HEK293 (cell line): ENCODE measurements around the gene DTL.

Experiments
- CTCF ChIA-PET: fragments of 350-600 bp; formaldehyde crosslinking; extraction: SDS; loops from one replicate; lab custom pipeline; 2021; ENCODE audit warnings: antibody characterized with exemption; lab: Yijun Ruan, JAX
- POLR2A ChIA-PET: fragments of 300-600 bp; formaldehyde crosslinking; extraction: SDS; loops from one replicate; lab custom pipeline; 2020; ENCODE audit warnings: antibody characterized with exemption, inconsistent platforms; lab: Yijun Ruan, JAX
- H3K27ac ChIP-seq: fragments of 200-500 bp; sonication (Bioruptor generic); 2 replicates; pipeline ENCODE4 v1.5.1; 2014; ENCODE audit warnings: low read depth, low read length, control low read depth, inconsistent platforms; ENCODE audit errors: extremely low read depth
- H3K36me3 ChIP-seq, 2 experiments: fragments of 200-500 bp in 1 of 2; sonication (Bioruptor generic) in 1 of 2; 1 replicate in 1 of 2; 2 replicates in 1 of 2; pipeline ENCODE4 v1.5.1; 2014 to 2017; ENCODE audit warnings: inconsistent platforms in 2 of 2, low read length in 2 of 2; ENCODE audit not compliant: control insufficient read depth in 2 of 2, insufficient read depth in 1 of 2
- H3K4me1 ChIP-seq: fragments of 200-500 bp; sonication (Bioruptor generic); 2 replicates; pipeline ENCODE4 v1.5.1; 2014; ENCODE audit warnings: mild to moderate bottlenecking, low read length, inconsistent platforms; ENCODE audit not compliant: control insufficient read depth, insufficient read depth
- H3K4me3 ChIP-seq: 2 replicates; pipeline ENCODE4 v1.5.1; 2011; ENCODE audit warnings: low read depth, mild to moderate bottlenecking, control low read depth, low read length, moderate library complexity
- H3K9me3 ChIP-seq: fragments of 200-500 bp; sonication (Bioruptor generic); 2 replicates; pipeline ENCODE4 v1.5.1; 2014; ENCODE audit warnings: low read depth, low read length, inconsistent platforms; ENCODE audit not compliant: control insufficient read depth, insufficient read depth
- KLF16 ChIP-seq: fragments of 450-650 bp; formaldehyde crosslinking; IDR thresholded peaks from 2 replicates; pipeline ENCODE4 v1.5.1; 2017; ENCODE audit warnings: missing biosample characterization, missing genetic modification characterization
- MZF1 ChIP-seq: fragments of 450-650 bp; formaldehyde crosslinking; IDR thresholded peaks from 2 replicates; pipeline ENCODE4 v1.5.1; 2017; ENCODE audit warnings: missing biosample characterization, missing genetic modification characterization, borderline replicate concordance
- OVOL3 ChIP-seq: fragments of 450-650 bp; formaldehyde crosslinking; IDR thresholded peaks from 2 replicates; pipeline ENCODE4 v1.5.1; 2016; ENCODE audit warnings: missing biosample characterization, missing genetic modification characterization
- SP7 ChIP-seq: fragments of 450-650 bp; formaldehyde crosslinking; IDR thresholded peaks from 2 replicates; pipeline ENCODE4 v1.5.1; 2016; ENCODE audit warnings: missing biosample characterization, missing genetic modification characterization
- ZBTB1 ChIP-seq: fragments of 450-650 bp; formaldehyde crosslinking; IDR thresholded peaks from 2 replicates; pipeline ENCODE4 v1.5.1; 2016; ENCODE audit warnings: missing biosample characterization, missing genetic modification characterization
- ZBTB8A ChIP-seq: fragments of 450-650 bp; formaldehyde crosslinking; IDR thresholded peaks from 2 replicates; pipeline ENCODE4 v1.5.1; 2016; ENCODE audit warnings: missing biosample characterization, missing genetic modification characterization
- ZNF114 ChIP-seq: fragments of 450-650 bp; formaldehyde crosslinking; IDR thresholded peaks from 2 replicates; pipeline ENCODE4 v1.5.0; 2017; ENCODE audit warnings: missing biosample characterization, missing genetic modification characterization
- ZNF121 ChIP-seq: fragments of 450-650 bp; formaldehyde crosslinking; IDR thresholded peaks from 2 replicates; pipeline ENCODE4 v1.5.1; 2016; ENCODE audit warnings: missing biosample characterization, missing genetic modification characterization
- ZNF140 ChIP-seq: fragments of 450-650 bp; formaldehyde crosslinking; IDR thresholded peaks from 2 replicates; pipeline ENCODE4 v1.5.1; 2016; ENCODE audit warnings: missing biosample characterization, missing genetic modification characterization
- ZNF169 ChIP-seq: fragments of 450-650 bp; formaldehyde crosslinking; IDR thresholded peaks from 2 replicates; pipeline ENCODE4 v1.5.1; 2016; ENCODE audit warnings: missing biosample characterization, missing genetic modification characterization
- ZNF2 ChIP-seq: fragments of 450-650 bp; formaldehyde crosslinking; IDR thresholded peaks from 2 replicates; pipeline ENCODE4 v1.5.1; 2016; ENCODE audit warnings: missing biosample characterization, missing genetic modification characterization
- ZNF24 ChIP-seq: fragments of 450-650 bp; formaldehyde crosslinking; IDR thresholded peaks from 2 replicates; pipeline ENCODE4 v1.5.1; 2016; ENCODE audit warnings: missing biosample characterization, missing genetic modification characterization
- ZNF350 ChIP-seq: fragments of 450-650 bp; formaldehyde crosslinking; IDR thresholded peaks from 2 replicates; pipeline ENCODE4 v1.5.0; 2017; ENCODE audit warnings: missing biosample characterization, mild to moderate bottlenecking, missing genetic modification characterization
- ZNF354C ChIP-seq: fragments of 450-650 bp; formaldehyde crosslinking; IDR thresholded peaks from 2 replicates; pipeline ENCODE4 v1.5.1; 2016; ENCODE audit warnings: missing biosample characterization, missing genetic modification characterization, low read depth, borderline replicate concordance
- ZNF544 ChIP-seq: fragments of 450-650 bp; formaldehyde crosslinking; IDR thresholded peaks from 2 replicates; pipeline ENCODE4 v1.5.0; 2017; ENCODE audit warnings: missing biosample characterization, missing genetic modification characterization
- ZNF670 ChIP-seq: fragments of 450-650 bp; formaldehyde crosslinking; IDR thresholded peaks from 2 replicates; pipeline ENCODE4 v1.5.1; 2016; ENCODE audit warnings: missing biosample characterization, missing genetic modification characterization, low read depth
- ZNF677 ChIP-seq: fragments of 450-650 bp; IDR thresholded peaks from 2 replicates; pipeline ENCODE4 v1.5.0; 2018; ENCODE audit warnings: missing biosample characterization, mild to moderate bottlenecking, missing genetic modification characterization, moderate library complexity
- TF ChIP-seq, protein P1 (sequence below): fragments of 450-650 bp; formaldehyde crosslinking; conservative IDR thresholded peaks from 2 replicates; pipeline ENCODE4 v1.5.1; 2016; ENCODE audit warnings: low read depth, missing biosample characterization, missing genetic modification characterization
- TF ChIP-seq, protein P2 (sequence below): fragments of 450-650 bp; formaldehyde crosslinking; IDR thresholded peaks from 2 replicates; pipeline ENCODE4 v1.5.1; 2016; ENCODE audit warnings: missing biosample characterization, missing genetic modification characterization, borderline replicate concordance
- TF ChIP-seq, protein P3 (sequence below): fragments of 450-650 bp; formaldehyde crosslinking; IDR thresholded peaks from 2 replicates; pipeline ENCODE4 v1.5.1; 2016; ENCODE audit warnings: missing biosample characterization, missing genetic modification characterization
- TF ChIP-seq, protein P4 (sequence below): fragments of 450-650 bp; formaldehyde crosslinking; IDR thresholded peaks from 2 replicates; pipeline ENCODE4 v1.5.0; 2017; ENCODE audit warnings: missing biosample characterization, missing genetic modification characterization, borderline replicate concordance

Gene DTL

DNA sequence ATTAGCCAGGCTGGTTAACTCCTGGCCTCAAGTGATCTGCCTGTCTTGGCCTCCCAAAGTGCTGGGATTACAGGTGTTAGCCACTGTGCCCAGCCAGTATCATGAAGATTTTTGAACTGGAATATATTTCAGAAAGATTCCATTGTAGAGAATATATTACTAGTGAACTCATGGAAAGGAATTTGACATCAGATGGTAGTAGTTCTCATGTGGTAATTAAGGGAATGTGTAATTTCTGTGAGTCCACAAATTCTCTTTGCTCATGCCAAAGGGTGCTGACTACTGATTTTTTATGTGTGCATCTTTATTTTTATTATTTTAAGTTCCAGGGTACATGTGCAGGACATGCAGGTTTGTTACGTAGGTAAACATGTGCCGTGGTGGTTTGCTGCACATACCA, 10.4 kb downstream of the DTL start:
- H3K36me3 ChIP-seq = peaks cover 58 to 87% of the 10 kb centered on the region in 2 experiments
- ChIA-PET CTCF (interaction anchor here (0.6 to 6.3 kb wide), 3 partner anchors 11 to 348 kb away, joined by 3 to 39 read pairs (median 4); partner anchors contain the start of genes DTL and INTS7), POLR2A (no interaction called here)
- no peaks in the 10 kb centered on the region for H3K4me1 ChIP-seq
- TF ChIP-seq ZBTB8A (no peak), ZNF140 (no peak), ZNF2 (tag by site-specific recombination) (no peak), ZNF114 (tag by site-specific recombination) (no peak), SP7 (no peak), ZNF121 (tag by site-specific recombination) (no peak), MZF1 (no peak), ZNF670 (tag by site-specific recombination) (no peak), KLF16 (tag by site-specific recombination) (no peak), ZNF354C (no peak), OVOL3 (no peak), ZNF24 (no peak), ZBTB1 (tag by site-specific recombination) (no peak)
- TF ChIP-seq, protein P1, sequence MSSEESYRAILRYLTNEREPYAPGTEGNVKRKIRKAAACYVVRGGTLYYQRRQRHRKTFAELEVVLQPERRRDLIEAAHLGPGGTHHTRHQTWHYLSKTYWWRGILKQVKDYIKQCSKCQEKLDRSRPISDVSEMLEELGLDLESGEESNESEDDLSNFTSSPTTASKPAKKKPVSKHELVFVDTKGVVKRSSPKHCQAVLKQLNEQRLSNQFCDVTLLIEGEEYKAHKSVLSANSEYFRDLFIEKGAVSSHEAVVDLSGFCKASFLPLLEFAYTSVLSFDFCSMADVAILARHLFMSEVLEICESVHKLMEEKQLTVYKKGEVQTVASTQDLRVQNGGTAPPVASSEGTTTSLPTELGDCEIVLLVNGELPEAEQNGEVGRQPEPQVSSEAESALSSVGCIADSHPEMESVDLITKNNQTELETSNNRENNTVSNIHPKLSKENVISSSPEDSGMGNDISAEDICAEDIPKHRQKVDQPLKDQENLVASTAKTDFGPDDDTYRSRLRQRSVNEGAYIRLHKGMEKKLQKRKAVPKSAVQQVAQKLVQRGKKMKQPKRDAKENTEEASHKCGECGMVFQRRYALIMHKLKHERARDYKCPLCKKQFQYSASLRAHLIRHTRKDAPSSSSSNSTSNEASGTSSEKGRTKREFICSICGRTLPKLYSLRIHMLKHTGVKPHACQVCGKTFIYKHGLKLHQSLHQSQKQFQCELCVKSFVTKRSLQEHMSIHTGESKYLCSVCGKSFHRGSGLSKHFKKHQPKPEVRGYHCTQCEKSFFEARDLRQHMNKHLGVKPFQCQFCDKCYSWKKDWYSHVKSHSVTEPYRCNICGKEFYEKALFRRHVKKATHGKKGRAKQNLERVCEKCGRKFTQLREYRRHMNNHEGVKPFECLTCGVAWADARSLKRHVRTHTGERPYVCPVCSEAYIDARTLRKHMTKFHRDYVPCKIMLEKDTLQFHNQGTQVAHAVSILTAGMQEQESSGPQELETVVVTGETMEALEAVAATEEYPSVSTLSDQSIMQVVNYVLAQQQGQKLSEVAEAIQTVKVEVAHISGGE (tag by site-specific recombination) = no peak
- TF ChIP-seq, protein P2, sequence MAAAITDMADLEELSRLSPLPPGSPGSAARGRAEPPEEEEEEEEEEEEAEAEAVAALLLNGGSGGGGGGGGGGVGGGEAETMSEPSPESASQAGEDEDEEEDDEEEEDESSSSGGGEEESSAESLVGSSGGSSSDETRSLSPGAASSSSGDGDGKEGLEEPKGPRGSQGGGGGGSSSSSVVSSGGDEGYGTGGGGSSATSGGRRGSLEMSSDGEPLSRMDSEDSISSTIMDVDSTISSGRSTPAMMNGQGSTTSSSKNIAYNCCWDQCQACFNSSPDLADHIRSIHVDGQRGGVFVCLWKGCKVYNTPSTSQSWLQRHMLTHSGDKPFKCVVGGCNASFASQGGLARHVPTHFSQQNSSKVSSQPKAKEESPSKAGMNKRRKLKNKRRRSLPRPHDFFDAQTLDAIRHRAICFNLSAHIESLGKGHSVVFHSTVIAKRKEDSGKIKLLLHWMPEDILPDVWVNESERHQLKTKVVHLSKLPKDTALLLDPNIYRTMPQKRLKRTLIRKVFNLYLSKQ = no peak
- no peaks in the 10 kb centered on the region for H3K9me3 ChIP-seq
- no peak overlapping the region for H3K27ac ChIP-seq
- H3K4me3 ChIP-seq = no peak overlapping the region

DNA sequence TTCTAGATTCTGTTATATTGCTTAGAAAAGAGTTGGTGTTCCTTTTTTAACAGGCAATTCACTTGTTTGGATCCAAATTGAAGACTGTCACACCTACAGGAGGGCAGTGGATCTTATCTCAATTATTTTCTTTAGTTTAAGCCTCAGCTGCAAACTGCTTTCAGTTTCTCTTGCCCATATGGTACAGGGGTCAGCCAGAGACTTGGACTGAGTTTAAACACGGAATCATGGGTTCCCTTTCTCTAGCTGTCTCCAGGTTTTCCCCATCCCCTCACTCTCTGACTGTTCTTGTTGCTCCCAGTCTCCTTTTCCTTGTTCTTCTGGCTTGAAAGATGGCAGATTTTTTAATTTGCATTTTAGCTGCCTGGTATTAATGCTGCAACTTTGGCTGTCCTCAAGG, 18.4 kb downstream of the DTL start:
- no peak overlapping the region for H3K27ac ChIP-seq
- TF ChIP-seq ZNF677 (tag by site-specific recombination) = peak; percentile 66; the same call in 1 of the 2 replicates
- TF ChIP-seq, protein P3, sequence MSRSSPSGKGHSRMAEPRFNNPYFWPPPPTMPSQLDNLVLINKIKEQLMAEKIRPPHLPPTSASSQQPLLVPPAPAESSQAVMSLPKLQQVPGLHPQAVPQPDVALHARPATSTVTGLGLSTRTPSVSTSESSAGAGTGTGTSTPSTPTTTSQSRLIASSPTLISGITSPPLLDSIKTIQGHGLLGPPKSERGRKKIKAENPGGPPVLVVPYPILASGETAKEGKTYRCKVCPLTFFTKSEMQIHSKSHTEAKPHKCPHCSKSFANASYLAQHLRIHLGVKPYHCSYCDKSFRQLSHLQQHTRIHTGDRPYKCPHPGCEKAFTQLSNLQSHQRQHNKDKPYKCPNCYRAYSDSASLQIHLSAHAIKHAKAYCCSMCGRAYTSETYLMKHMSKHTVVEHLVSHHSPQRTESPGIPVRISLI (tag by site-specific recombination) = no peak
- no peaks in the 10 kb centered on the region for H3K4me1 ChIP-seq
- H3K36me3 ChIP-seq = peaks cover 54 to 69% of the 10 kb centered on the region in 2 experiments
- POLR2A ChIA-PET = no interaction called here
- no peak overlapping the region for H3K4me3 ChIP-seq
- H3K9me3 ChIP-seq = no peaks in the 10 kb centered on the region
- CTCF ChIA-PET = no interaction called here

DNA sequence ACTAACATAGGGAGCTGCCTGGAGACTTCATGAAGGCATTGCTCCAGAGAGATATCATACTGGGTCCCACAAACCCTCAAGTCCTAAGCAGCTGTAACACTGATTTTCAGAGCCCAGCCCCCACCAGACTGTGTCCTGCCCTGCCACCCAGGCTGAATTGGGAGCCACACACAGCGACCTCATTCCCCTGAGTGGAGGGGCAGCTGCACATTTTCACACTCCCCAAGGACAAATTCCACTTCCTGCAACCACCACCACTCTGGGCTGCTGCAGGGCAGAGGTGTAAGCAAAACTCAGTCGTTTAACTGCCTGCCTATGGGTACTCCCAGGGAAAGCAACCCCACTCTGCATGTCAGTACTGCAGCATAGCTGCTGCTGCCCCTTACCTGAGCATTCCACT, 19.8 kb downstream of the DTL start:
- TF ChIP-seq ZNF169 (tag by site-specific recombination) = no peak
- TF ChIP-seq ZNF350 (tag by site-specific recombination) = no peak
- TF ChIP-seq ZNF544 (tag by site-specific recombination) = no peak
- TF ChIP-seq, protein P4, sequence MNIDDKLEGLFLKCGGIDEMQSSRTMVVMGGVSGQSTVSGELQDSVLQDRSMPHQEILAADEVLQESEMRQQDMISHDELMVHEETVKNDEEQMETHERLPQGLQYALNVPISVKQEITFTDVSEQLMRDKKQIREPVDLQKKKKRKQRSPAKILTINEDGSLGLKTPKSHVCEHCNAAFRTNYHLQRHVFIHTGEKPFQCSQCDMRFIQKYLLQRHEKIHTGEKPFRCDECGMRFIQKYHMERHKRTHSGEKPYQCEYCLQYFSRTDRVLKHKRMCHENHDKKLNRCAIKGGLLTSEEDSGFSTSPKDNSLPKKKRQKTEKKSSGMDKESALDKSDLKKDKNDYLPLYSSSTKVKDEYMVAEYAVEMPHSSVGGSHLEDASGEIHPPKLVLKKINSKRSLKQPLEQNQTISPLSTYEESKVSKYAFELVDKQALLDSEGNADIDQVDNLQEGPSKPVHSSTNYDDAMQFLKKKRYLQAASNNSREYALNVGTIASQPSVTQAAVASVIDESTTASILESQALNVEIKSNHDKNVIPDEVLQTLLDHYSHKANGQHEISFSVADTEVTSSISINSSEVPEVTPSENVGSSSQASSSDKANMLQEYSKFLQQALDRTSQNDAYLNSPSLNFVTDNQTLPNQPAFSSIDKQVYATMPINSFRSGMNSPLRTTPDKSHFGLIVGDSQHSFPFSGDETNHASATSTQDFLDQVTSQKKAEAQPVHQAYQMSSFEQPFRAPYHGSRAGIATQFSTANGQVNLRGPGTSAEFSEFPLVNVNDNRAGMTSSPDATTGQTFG = no peak
- no peaks in the 10 kb centered on the region for H3K4me1 ChIP-seq
- H3K27ac ChIP-seq = no peak overlapping the region
- no peaks in the 10 kb centered on the region for H3K9me3 ChIP-seq
- ChIA-PET CTCF (no interaction called here), POLR2A (no interaction called here)
- peaks cover 41 to 56% of the 10 kb centered on the region in 2 experiments for H3K36me3 ChIP-seq
- H3K4me3 ChIP-seq = no peak overlapping the region
